ENCODE results near the gene MFAP5.
"Not testable (repeated sequence)": the region's sequence is repeated elsewhere in the genome, so short reads cannot be mapped to it uniquely, and the experiment has no call there.

The MFAP5 gene

GRCh38 chr12:8675591-8676036 is 13.0 kb upstream of the MFAP5 start:
- DNase-seq (ENCODE audit: low read depth): no peak

DNA sequence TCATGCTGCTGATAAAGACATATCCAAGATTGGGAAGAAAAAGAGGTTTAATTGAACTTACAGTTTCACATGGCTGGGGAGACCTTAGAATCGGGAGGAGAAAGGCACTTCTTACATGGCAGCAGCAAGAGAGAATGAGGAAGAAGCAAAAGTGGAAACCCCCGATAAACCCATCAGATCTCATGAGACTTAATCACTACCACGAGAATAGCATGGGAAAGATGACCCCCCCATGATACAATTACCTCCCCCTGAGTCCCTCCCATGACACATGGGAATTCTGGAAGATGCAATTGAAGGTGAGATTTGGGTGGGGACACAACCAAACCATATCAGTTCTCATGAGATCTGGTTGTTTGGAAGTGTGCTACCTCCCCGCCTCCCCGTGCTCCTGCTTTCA is 9.8 kb upstream of the MFAP5 start:
- DNase-seq (ENCODE audit: low read depth): no peak

DNA sequence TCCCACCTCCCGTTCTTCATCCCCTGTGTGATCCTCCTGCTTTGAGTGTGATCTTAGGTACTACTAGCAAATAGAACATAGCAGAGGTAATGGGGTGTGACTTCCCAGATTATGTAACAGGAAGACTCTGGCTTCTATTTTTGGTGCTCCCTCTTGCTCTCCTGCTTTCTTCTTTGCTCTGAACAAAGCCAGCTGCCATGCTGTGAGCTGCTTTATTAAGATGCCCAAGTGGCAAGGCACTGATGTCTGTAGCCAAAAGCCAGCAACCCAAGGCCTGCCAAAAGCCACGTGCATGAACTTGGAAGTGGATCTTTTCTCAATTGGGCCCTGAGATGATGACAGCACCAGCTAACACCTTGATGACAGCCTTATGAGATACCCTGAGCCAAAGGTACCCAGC is 5.8 kb upstream of the MFAP5 start:
- DNase-seq (ENCODE audit: low read depth): no peak

GRCh38 chr12:8667270-8667669 is 4.6 kb upstream of the MFAP5 start:
- DNase-seq (ENCODE audit: low read depth): no peak

GRCh38 chr12:8665759-8666158 is 3.1 kb upstream of the MFAP5 start:
- DNase-seq (ENCODE audit: low read depth): no peak

DNA sequence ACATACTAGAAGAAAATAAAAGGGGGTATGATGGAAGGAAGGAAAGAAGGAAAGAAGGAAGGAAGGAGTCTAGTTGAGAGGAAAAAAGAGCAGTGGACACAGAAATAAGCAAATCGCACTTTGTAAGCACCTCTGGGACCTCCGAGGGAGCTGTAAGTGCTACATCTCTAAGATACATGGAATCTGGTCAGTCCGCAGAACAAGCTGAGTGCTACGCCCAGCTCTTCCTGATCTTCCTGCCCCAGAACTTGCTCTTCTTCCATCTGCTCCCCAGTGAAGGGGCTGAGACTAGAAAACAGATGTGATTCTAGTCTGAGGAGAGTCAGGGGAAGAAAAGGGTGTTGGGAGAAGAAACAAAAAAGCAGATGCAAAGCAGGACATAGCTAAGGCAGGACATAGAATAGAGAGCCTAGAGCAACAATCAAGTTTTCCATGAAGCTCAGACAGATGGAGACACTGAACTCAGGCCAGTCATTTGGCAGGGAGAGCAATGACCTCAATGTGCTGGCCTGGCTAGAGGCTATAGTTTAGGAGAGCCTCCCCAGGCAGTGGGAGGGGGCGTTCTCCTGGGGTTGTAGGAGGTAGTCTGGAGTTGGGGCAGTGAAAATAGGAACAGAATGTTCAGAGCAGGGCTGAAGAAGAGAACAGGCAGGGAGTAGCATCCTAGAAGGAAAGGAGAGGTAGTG is 1.7 kb upstream of the MFAP5 start:
- no peak for DNase-seq (ENCODE audit: low read depth)

- DNase-seq (ENCODE audit: low read depth): no peak
These were observed 875 bp downstream of the MFAP5 start for GRCh38 chr12:8661751-8662150.

DNA sequence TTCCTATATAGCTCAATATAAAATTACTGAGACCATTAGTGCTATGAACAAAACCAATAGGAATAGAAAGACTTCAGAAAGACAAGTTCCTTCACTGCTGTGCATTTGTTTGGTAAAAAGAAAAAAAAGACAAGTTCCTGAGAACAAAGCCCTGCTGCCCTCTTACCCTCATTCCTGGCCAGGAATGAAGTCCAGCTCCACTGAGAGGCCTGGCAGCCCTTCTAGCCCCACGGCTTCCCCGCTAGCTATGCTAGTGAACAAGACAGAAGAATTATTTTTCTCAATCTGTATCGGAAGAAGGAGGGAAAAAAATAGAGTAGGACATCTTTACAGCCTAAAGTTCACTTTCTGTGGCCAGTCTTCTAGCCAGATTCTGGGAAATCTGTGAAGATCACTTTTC is 1.6 kb downstream of the MFAP5 start:
- DNase-seq (ENCODE audit: low read depth): no peak

DNA sequence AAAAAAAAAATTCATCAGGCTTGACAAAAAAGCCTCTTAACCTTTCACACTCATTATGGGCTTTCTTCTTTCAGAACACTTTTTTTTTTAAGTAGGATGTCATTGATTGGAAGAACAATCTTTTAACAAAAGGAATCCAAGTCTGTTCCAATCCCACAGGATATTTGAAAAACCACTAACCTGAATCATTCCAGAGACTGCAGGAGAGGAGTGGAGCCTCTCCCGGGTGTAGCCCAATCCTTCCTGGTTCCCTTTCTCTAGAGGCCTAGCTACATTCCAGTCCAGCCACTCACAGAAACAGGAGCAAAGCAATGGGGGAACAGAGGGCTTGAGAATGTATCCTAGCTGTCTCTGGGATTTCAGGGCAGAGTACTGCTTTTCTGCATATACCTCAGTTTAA is 4.3 kb downstream of the MFAP5 start:
- no peak for DNase-seq (ENCODE audit: low read depth)

GRCh38 chr12:8655421-8655820 is 7.2 kb downstream of the MFAP5 start:
- no peak for DNase-seq (ENCODE audit: low read depth)

GRCh38 chr12:8648576-8649205 is 13.9 kb downstream of the MFAP5 start:
- DNase-seq (ENCODE audit: low read depth): peak; percentile 54

DNA sequence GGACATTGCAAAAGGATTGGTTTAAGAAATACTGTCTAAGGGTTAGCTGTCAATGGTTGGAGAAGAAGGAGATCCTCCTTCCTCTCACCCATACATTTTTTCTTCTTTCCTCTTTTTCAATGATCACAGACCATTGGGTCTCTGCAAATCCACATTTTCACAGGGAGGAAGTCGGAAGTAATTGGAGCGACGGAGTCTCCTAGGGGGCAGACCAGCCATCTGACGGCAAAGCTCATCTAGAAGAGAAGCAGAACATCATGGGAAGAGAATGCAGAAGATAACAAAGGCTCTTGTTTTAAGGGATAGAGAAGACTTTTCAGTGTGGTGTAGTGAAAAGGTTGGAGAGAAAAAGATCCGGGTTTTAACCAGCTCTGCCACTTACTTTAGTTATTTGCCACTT is 14.7 kb downstream of the MFAP5 start:
- no peak for DNase-seq (ENCODE audit: low read depth)

GRCh38 chr12:8644345-8645248 is 18.0 kb downstream of the MFAP5 start:
- DNase-seq (ENCODE audit: low read depth): peak; percentile 38

GRCh38 chr12:8642775-8643174 is 19.9 kb downstream of the MFAP5 start:
- DNase-seq (ENCODE audit: low read depth): no peak

- DNase-seq (ENCODE audit: low read depth): no peak
These were observed 22.7 kb downstream of the MFAP5 start for GRCh38 chr12:8639936-8640335.

GRCh38 chr12:8638951-8639350 is 23.7 kb downstream of the MFAP5 start:
- no peak for DNase-seq (ENCODE audit: low read depth)

DNA sequence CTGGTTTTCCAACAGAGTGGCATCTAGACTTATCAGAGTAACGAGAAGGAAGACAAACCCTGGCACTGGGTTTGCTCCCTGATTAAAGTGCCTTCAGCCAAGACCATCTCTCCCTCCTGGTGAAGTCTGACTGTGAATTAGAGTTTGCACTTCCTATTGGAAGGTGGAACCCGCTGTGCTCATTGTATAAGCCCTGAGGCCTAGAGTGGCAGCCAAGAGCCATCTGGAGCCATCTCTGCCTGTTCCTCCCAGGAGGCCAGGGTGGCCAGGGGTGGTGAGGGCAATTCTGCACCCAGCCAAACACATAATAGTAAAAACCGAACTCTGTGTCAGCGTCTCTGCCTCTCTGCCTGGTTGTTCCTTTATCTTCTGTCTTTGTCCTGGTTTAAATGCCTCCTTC is 25.0 kb downstream of the MFAP5 start:
- DNase-seq (ENCODE audit: low read depth): no peak

DNA sequence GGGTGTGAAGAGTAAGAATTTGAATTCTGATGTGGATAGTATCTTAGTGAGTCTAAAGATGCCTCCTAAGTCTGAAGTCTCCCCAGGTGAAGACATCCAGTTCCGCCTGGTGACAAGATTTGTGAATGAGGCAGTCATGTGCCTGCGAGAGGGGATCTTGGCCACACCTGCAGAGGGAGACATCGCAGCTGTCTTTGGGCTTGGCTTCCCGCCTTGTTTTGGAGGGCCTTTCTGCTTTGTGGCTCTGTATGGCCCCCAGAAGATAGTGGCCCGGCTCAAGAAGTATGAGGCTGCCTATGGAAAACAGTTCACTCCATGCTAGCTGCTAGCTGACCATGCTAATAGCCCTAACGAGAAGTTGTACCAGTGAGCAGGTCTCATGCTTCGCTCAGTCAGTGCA is 25.4 kb downstream of the MFAP5 start:
- no peak for DNase-seq (ENCODE audit: low read depth)

GRCh38 chr12:8636581-8636980 is 26.0 kb downstream of the MFAP5 start:
- DNase-seq (ENCODE audit: low read depth): no peak

- not testable (repeated sequence) for DNase-seq (ENCODE audit: low read depth)
These were observed 26.6 kb downstream of the MFAP5 start for GRCh38 chr12:8636007-8636346.

- not testable (repeated sequence) for DNase-seq (ENCODE audit: low read depth)
These were observed 27.2 kb downstream of the MFAP5 start for GRCh38 chr12:8635342-8636006.

DNA sequence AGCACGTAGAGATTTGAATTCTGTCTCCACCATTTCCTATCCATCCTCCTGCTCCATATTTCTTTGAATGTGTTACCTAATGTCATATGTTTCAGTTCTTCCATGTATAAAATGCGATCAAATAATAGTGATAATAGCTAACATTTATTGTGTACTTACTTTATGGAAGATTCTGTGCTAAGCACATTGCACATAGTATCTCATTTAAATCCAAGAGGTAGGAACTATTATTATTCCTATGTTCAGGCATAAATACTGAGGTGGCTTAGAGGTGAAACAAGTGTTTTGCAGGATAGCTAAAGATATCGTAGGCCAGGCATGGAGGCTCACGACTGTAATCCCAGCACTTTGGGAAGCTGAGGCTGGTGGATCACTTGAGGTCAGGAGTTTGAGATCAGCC is 32.5 kb downstream of the MFAP5 start:
- DNase-seq (ENCODE audit: low read depth): no peak

Data from activated T-helper 9 cell treated with anti-CD3 and anti-CD28 coated beads, Interleukin-2, amount 50 U/mL, for 16 hours (primary cell).